ENCODE measurements around the gene ASCL5. TPM values are rescaled to one million over a fixed set of nuclear protein-coding genes. Genes with fewer than 3 reads are reported as not detected.
A peak's percentile ranks its signal among the peaks of the same experiment; 100 is the strongest.

Gene ASCL5
- total and polyA plus RNA-seq, 2 experiments from 2014 or later, result not detected

DNA sequence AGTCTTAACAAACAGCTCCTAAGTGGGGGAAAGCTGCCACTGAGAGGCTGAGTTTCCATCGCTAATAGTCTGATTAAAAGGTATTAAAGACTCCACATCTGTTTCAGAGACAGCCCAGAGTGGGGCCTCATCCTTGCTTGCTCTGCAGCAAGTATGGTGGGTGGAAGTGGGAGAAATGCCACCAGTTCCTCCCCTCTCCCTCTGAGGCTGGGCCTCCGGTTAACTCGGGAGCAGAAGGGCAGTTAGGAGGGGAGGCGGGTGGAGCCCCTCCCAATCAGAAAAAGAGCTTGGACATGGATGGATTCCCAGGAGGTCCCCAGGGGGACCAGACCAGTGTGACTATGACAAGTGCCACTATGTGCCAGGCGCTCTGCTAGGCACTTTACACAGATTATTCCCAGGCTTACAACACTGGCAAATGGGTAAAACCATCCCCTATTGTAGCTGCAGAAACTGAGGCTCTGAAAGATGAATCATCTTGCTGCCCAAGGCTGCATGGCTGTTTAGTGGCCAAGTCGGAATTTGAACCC, 11.4 kb upstream of the ASCL5 start:
- Histone ChIP-seq H3K4me3 (no peak overlapping the region), H3K4me2 (no peak overlapping the region), H2AFZ (no peak overlapping the region), H3K9me2 (replicated peaks; ENCODE audit: insufficient read depth) (no peaks in the 10 kb centered on the region), H3K9me3 (ENCODE audit: low read depth) (no peaks in the 10 kb centered on the region), H3K27ac (no peak overlapping the region), H3K79me2 (no peaks in the 10 kb centered on the region), H3K4me1 (ENCODE audit: insufficient read depth) (peaks cover 12% of the 10 kb centered on the region), H3K36me3 (replicated peaks; ENCODE audit: insufficient read depth, low read depth) (no peaks in the 10 kb centered on the region), H3K27me3 (no peaks in the 10 kb centered on the region), H4K20me1 (ENCODE audit: insufficient read depth, poor library complexity, severe bottlenecking) (no peaks in the 10 kb centered on the region)
- no peak for DNase-seq (ENCODE audit: low spot score)
- TF ChIP-seq, protein P1, sequence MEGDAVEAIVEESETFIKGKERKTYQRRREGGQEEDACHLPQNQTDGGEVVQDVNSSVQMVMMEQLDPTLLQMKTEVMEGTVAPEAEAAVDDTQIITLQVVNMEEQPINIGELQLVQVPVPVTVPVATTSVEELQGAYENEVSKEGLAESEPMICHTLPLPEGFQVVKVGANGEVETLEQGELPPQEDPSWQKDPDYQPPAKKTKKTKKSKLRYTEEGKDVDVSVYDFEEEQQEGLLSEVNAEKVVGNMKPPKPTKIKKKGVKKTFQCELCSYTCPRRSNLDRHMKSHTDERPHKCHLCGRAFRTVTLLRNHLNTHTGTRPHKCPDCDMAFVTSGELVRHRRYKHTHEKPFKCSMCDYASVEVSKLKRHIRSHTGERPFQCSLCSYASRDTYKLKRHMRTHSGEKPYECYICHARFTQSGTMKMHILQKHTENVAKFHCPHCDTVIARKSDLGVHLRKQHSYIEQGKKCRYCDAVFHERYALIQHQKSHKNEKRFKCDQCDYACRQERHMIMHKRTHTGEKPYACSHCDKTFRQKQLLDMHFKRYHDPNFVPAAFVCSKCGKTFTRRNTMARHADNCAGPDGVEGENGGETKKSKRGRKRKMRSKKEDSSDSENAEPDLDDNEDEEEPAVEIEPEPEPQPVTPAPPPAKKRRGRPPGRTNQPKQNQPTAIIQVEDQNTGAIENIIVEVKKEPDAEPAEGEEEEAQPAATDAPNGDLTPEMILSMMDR (IDR thresholded peaks at IDR 0.05; ENCODE audit: poor library complexity), result no peak
- no peak for TF ChIP-seq EZH2 (IDR thresholded peaks at IDR 0.05; ENCODE audit: borderline replicate concordance)
- no peak for TF ChIP-seq EZH2phosphoT487 (IDR thresholded peaks at IDR 0.05; ENCODE audit: low read depth, severe bottlenecking, unreplicated experiment)
- 77% methylated on average over 6 of the region's 6 CpGs for WGBS (ENCODE audit: low lambda C conversion rate, missing lambda C conversion rate)

DNA sequence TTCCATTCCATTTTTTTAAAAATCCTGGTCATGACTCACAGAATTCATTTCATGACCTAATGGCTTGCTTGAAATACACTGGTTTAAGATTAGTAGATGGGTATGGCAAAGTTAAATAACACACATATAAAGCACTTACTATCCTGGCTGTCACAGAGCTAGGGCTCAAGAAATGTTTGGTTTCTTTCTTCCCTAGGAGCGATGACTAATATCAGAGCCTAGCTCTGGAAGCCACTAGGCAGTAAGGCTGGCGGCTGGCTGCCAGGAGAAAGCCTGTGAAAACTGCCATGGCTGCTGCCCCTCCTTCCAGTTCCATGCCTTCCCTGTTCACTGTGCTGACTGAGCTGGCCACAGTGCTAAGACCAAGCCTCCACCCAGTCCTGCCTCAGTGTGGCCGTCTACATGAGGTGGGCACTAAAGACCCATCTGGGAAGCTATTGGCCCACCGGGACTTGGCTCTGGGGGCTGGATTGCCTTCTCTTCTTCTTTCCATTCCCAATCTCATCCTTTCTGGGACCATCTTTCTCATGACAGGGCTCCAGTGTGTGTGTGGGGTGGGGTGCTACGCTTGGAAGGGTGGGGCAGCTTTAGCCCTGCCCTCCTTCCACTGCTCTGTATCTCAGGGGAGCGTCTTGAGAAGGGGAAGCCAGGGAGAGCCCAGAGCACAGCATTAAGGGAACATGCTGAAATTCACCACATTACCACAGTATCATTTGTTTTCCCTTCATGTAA, 10.8 kb upstream of the ASCL5 start:
- Histone ChIP-seq H3K79me2 (no peaks in the 10 kb centered on the region), H3K27me3 (no peaks in the 10 kb centered on the region), H3K4me1 (ENCODE audit: insufficient read depth) (peaks cover 12% of the 10 kb centered on the region), H4K20me1 (ENCODE audit: insufficient read depth, poor library complexity, severe bottlenecking) (no peaks in the 10 kb centered on the region), H3K27ac (peak overlapping the region; percentile 58), H3K4me3 (no peak overlapping the region), H3K4me2 (no peak overlapping the region), H3K9me3 (ENCODE audit: low read depth) (no peaks in the 10 kb centered on the region), H3K9me2 (replicated peaks; ENCODE audit: insufficient read depth) (no peaks in the 10 kb centered on the region), H3K36me3 (replicated peaks; ENCODE audit: insufficient read depth, low read depth) (no peaks in the 10 kb centered on the region), H2AFZ (no peak overlapping the region)
- peak; percentile 69 for DNase-seq (ENCODE audit: low spot score)
- TF ChIP-seq, protein P1 (IDR thresholded peaks at IDR 0.05; ENCODE audit: poor library complexity), result no peak
- no peak for TF ChIP-seq EZH2 (IDR thresholded peaks at IDR 0.05; ENCODE audit: borderline replicate concordance)
- TF ChIP-seq EZH2phosphoT487 (IDR thresholded peaks at IDR 0.05; ENCODE audit: low read depth, severe bottlenecking, unreplicated experiment), result no peak
- 79% methylated on average over 6 of the region's 6 CpGs for whole genome bisulfite sequencing (ENCODE audit: low lambda C conversion rate, missing lambda C conversion rate)

DNA sequence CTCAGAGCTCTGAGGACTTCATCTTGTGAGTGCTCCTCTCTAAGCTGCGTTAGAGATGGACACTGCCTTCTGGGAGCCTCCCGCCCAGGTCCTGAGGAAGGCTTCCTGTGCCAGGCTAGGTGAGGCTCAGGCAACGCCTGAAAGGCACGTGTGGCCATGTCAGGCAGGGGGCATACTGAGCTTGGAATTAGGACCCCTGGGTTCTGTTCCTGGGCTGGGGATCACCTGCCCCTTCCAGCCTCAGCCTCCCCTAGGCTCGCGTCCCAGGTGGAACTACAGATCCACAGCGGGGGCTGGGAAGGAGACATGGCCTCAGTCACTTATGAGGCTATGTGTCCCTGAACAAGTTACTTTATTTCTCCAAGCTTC, 10.0 kb upstream of the ASCL5 start:
- Histone ChIP-seq H3K27me3 (no peaks in the 10 kb centered on the region), H3K27ac (no peak overlapping the region), H3K4me1 (ENCODE audit: insufficient read depth) (peaks cover 12% of the 10 kb centered on the region), H2AFZ (no peak overlapping the region), H3K9me3 (ENCODE audit: low read depth) (no peaks in the 10 kb centered on the region), H3K79me2 (no peaks in the 10 kb centered on the region), H3K9me2 (replicated peaks; ENCODE audit: insufficient read depth) (no peaks in the 10 kb centered on the region), H3K36me3 (replicated peaks; ENCODE audit: insufficient read depth, low read depth) (no peaks in the 10 kb centered on the region), H3K4me2 (no peak overlapping the region), H4K20me1 (ENCODE audit: insufficient read depth, poor library complexity, severe bottlenecking) (no peaks in the 10 kb centered on the region), H3K4me3 (no peak overlapping the region)
- no peak for TF ChIP-seq EZH2 (IDR thresholded peaks at IDR 0.05; ENCODE audit: borderline replicate concordance)
- TF ChIP-seq EZH2phosphoT487 (IDR thresholded peaks at IDR 0.05; ENCODE audit: low read depth, severe bottlenecking, unreplicated experiment), result no peak
- TF ChIP-seq, protein P1 (IDR thresholded peaks at IDR 0.05; ENCODE audit: poor library complexity), result no peak
- 89% methylated on average over 7 of the region's 7 CpGs for WGBS (ENCODE audit: low lambda C conversion rate, missing lambda C conversion rate)
- no peak for DNase-seq (ENCODE audit: low spot score)
